ENCODE measurements around the gene WDR77. TPM values are rescaled to one million over a fixed set of nuclear protein-coding genes. Genes with fewer than 3 reads are reported as not detected.
A peak's percentile ranks its signal among the peaks of the same experiment; 100 is the strongest.

The WDR77 gene
- total RNA-seq, 2 donors from 2014 or later: 17.6 to 19.5 TPM

GRCh38 chr1:111406321-111406768 is 42.7 kb downstream of the WDR77 start:
- no peaks in the 10 kb centered on the region for H3K36me3 Mint-ChIP-seq (ENCODE audit: low read depth)
- peaks cover 13% of the 10 kb centered on the region for H3K27me3 Mint-ChIP-seq
- DNase-seq (peak in 2 of 3 donors; percentile 16 to 19), ATAC-seq (peak; percentile 99)
- peaks cover 25% of the 10 kb centered on the region for H3K4me1 Mint-ChIP-seq
- H3K9me3 ChIP-seq (ENCODE audit: control insufficient read depth, low read length, poor library complexity, severe bottlenecking): no peaks in the 10 kb centered on the region
- peak overlapping the region; percentile 79 for H3K4me3 Mint-ChIP-seq
- H3K27ac Mint-ChIP-seq: peak overlapping the region; percentile 86

- DNase-seq (no peak), ATAC-seq (no peak)
- no peaks in the 10 kb centered on the region for H3K9me3 ChIP-seq (ENCODE audit: control insufficient read depth, low read length, poor library complexity, severe bottlenecking)
- H3K4me1 Mint-ChIP-seq: peaks cover 32% of the 10 kb centered on the region
- peaks cover 13% of the 10 kb centered on the region for H3K27me3 Mint-ChIP-seq
- no peaks in the 10 kb centered on the region for H3K36me3 Mint-ChIP-seq (ENCODE audit: low read depth)
- no peak overlapping the region for H3K27ac Mint-ChIP-seq
- no peak overlapping the region for H3K4me3 Mint-ChIP-seq
Observed at GRCh38 chr1:111404588-111404987, 44.5 kb downstream of the WDR77 start.

GRCh38 chr1:111402083-111402482 is 47.0 kb downstream of the WDR77 start:
- ATAC-seq (no peak), DNase-seq (no peak)
- Mint-ChIP-seq H3K4me3 (no peak overlapping the region), H3K4me1 (peaks cover 26% of the 10 kb centered on the region), H3K27ac (peak overlapping the region; percentile 69), H3K27me3 (peaks cover 13% of the 10 kb centered on the region), H3K36me3 (ENCODE audit: low read depth) (no peaks in the 10 kb centered on the region)
- no peaks in the 10 kb centered on the region for H3K9me3 ChIP-seq (ENCODE audit: control insufficient read depth, low read length, poor library complexity, severe bottlenecking)

- H3K36me3 Mint-ChIP-seq (ENCODE audit: low read depth): no peaks in the 10 kb centered on the region
- ATAC-seq (no peak), DNase-seq (peak in 1 of 3 donors; percentile 21)
- peaks cover 11% of the 10 kb centered on the region for H3K4me1 Mint-ChIP-seq
- H3K27ac Mint-ChIP-seq: peak overlapping the region; percentile 3
- H3K9me3 ChIP-seq (ENCODE audit: control insufficient read depth, low read length, poor library complexity, severe bottlenecking): no peaks in the 10 kb centered on the region
- H3K4me3 Mint-ChIP-seq: peak overlapping the region; percentile 39
- H3K27me3 Mint-ChIP-seq: peaks cover 17% of the 10 kb centered on the region
Observed at GRCh38 chr1:111399792-111400610, 49.1 kb downstream of the WDR77 start.

GRCh38 chr1:111392460-111392945 is 56.6 kb downstream of the WDR77 start:
- ATAC-seq (no peak), DNase-seq (no peak)
- Mint-ChIP-seq H3K4me1 (peaks cover 2% of the 10 kb centered on the region), H3K36me3 (ENCODE audit: low read depth) (peaks cover 7% of the 10 kb centered on the region), H3K27ac (no peak overlapping the region), H3K4me3 (no peak overlapping the region), H3K27me3 (peaks cover 13% of the 10 kb centered on the region)
- H3K9me3 ChIP-seq (ENCODE audit: control insufficient read depth, low read length, poor library complexity, severe bottlenecking): no peaks in the 10 kb centered on the region

GRCh38 chr1:111392042-111392441 is 57.0 kb downstream of the WDR77 start:
- DNase-seq (no peak), ATAC-seq (no peak)
- Mint-ChIP-seq H3K4me3 (no peak overlapping the region), H3K27ac (no peak overlapping the region), H3K36me3 (ENCODE audit: low read depth) (peaks cover 9% of the 10 kb centered on the region), H3K4me1 (peaks cover 4% of the 10 kb centered on the region), H3K27me3 (peaks cover 15% of the 10 kb centered on the region)
- H3K9me3 ChIP-seq (ENCODE audit: control insufficient read depth, low read length, poor library complexity, severe bottlenecking): no peaks in the 10 kb centered on the region

Other genes starting within 250 kb of the WDR77 start
- 100 to 1,000 TPM in 1 of 2 donors, 10 to 100 TPM in 1; 62.4 to 126 TPM for gene DENND2D, start 248.6 kb downstream of the WDR77 start, total RNA-seq
- 1 to 10 TPM; 8.1 to 9.1 TPM for gene CHI3L2, start 221.5 kb downstream of the WDR77 start, total RNA-seq
- gene CHIA, start 158.4 kb downstream of the WDR77 start, total RNA-seq: not detected
- gene OVGP1, start 21.5 kb downstream of the WDR77 start, total RNA-seq: 1 to 10 TPM; 7.5 to 10.0 TPM
- 100 to 1,000 TPM in 1 of 2 donors, 10 to 100 TPM in 1; 86.1 to 101 TPM for gene ATP5PB, start 208 bp upstream of the WDR77 start, total RNA-seq
- gene C1orf162, start 24.7 kb upstream of the WDR77 start, total RNA-seq: 10 to 100 TPM; 31.3 to 50.8 TPM
- gene ADORA3, start 54.4 kb upstream of the WDR77 start, total RNA-seq: not detected
- not detected for gene TMIGD3, start 54.4 kb upstream of the WDR77 start, total RNA-seq
- gene RAP1A, start 170.5 kb upstream of the WDR77 start, total RNA-seq: 100 to 1,000 TPM; 109 to 112 TPM

Measured in T-helper 17 cell (primary cell).